ENCODE results near the gene SYTL1.

Gene SYTL1

GRCh38 chr1:27318596-27318995 lies 23.2 kb upstream of the SYTL1 start:
- DNase-seq: peak; percentile 58 to 93

- peak; percentile 94 to 98 for DNase-seq
Measured at GRCh38 chr1:27321813-27322568, 19.8 kb upstream of the SYTL1 start, which contains the start of gene TMEM222. TMEM222 (plus strand) TSS chr1:27322163; CDS start chr1:27322198, 35 bp downstream.

GRCh38 chr1:27322569-27323240 lies 19.1 kb upstream of the SYTL1 start:
- DNase-seq: no peak

- DNase-seq: no peak
Measured at GRCh38 chr1:27325286-27325685, 16.5 kb upstream of the SYTL1 start.

- no peak for DNase-seq
Measured at GRCh38 chr1:27327964-27328363, 13.9 kb upstream of the SYTL1 start.

GRCh38 chr1:27330786-27331185 lies 11.0 kb upstream of the SYTL1 start:
- DNase-seq: no peak

GRCh38 chr1:27331426-27331825 lies 10.4 kb upstream of the SYTL1 start:
- no peak for DNase-seq

GRCh38 chr1:27331922-27332321 lies 9.9 kb upstream of the SYTL1 start:
- no peak for DNase-seq

GRCh38 chr1:27332536-27333281 lies 9.1 kb upstream of the SYTL1 start:
- peak in 1 of 2 experiments; percentile 12 for DNase-seq

GRCh38 chr1:27333717-27334279 lies 8.0 kb upstream of the SYTL1 start:
- no peak for DNase-seq

GRCh38 chr1:27335506-27336422 lies 6.1 kb upstream of the SYTL1 start:
- DNase-seq: no peak

- DNase-seq: no peak
Measured at GRCh38 chr1:27336756-27337155, 5.1 kb upstream of the SYTL1 start.

- no peak for DNase-seq
Measured at GRCh38 chr1:27338751-27339150, 3.1 kb upstream of the SYTL1 start.

GRCh38 chr1:27339213-27339612 lies 2.6 kb upstream of the SYTL1 start:
- DNase-seq: no peak

GRCh38 chr1:27342391-27342777 lies 562 bp downstream of the SYTL1 start:
- no peak for DNase-seq

- no peak for DNase-seq
Measured at GRCh38 chr1:27342778-27343638, 1.2 kb downstream of the SYTL1 start.

GRCh38 chr1:27343639-27344025 lies 1.8 kb downstream of the SYTL1 start:
- DNase-seq: no peak

GRCh38 chr1:27345272-27345671 lies 3.5 kb downstream of the SYTL1 start:
- DNase-seq: no peak

GRCh38 chr1:27346357-27346756 lies 4.5 kb downstream of the SYTL1 start:
- DNase-seq: no peak

- DNase-seq: no peak
Measured at GRCh38 chr1:27346991-27347624, 5.3 kb downstream of the SYTL1 start.
